ENCODE measurements around the gene TJP2.

TJP2 gene

GRCh38 chr9:69264526-69264925 is 90.4 kb downstream of the TJP2 start:
- TF ChIP-seq CTCF (IDR thresholded peaks at IDR 0.05; ENCODE audit: borderline replicate concordance, control extremely low read depth, extremely low read depth, insufficient read depth, missing control alignments), result no peak
- no peak for DNase-seq (ENCODE audit: low spot score)
- in situ Hi-C loops (cut with MboI; ENCODE audit: low sequenced_read_pairs, unreplicated experiment), result no loop called here

- DNase-seq (ENCODE audit: low spot score), result no peak
- in situ Hi-C loops (cut with MboI; ENCODE audit: low sequenced_read_pairs, unreplicated experiment), result no loop called here
- TF ChIP-seq CTCF (IDR thresholded peaks at IDR 0.05; ENCODE audit: borderline replicate concordance, control extremely low read depth, extremely low read depth, insufficient read depth, missing control alignments), result no peak
Observed at GRCh38 chr9:69265891-69266290, 91.8 kb downstream of the TJP2 start.

GRCh38 chr9:69272212-69272611 is 98.1 kb downstream of the TJP2 start:
- no peak for TF ChIP-seq CTCF (IDR thresholded peaks at IDR 0.05; ENCODE audit: borderline replicate concordance, control extremely low read depth, extremely low read depth, insufficient read depth, missing control alignments)
- no peak for DNase-seq (ENCODE audit: low spot score)
- in situ Hi-C loops (cut with MboI; ENCODE audit: low sequenced_read_pairs, unreplicated experiment), result no loop called here

- TF ChIP-seq CTCF (IDR thresholded peaks at IDR 0.05; ENCODE audit: borderline replicate concordance, control extremely low read depth, extremely low read depth, insufficient read depth, missing control alignments), result no peak
- in situ Hi-C loops (cut with MboI; ENCODE audit: low sequenced_read_pairs, unreplicated experiment), result no loop called here
- no peak for DNase-seq (ENCODE audit: low spot score)
Observed at GRCh38 chr9:69273161-69273560, 99.1 kb downstream of the TJP2 start.

- no peak for TF ChIP-seq CTCF (IDR thresholded peaks at IDR 0.05; ENCODE audit: borderline replicate concordance, control extremely low read depth, extremely low read depth, insufficient read depth, missing control alignments)
- in situ Hi-C loops (cut with MboI; ENCODE audit: low sequenced_read_pairs, unreplicated experiment), result no loop called here
- no peak for DNase-seq (ENCODE audit: low spot score)
Observed at GRCh38 chr9:69276775-69277174, 102.7 kb downstream of the TJP2 start.

GRCh38 chr9:69279084-69279731 is 105.1 kb downstream of the TJP2 start:
- DNase-seq (ENCODE audit: low spot score), result no peak
- in situ Hi-C loops (cut with MboI; ENCODE audit: low sequenced_read_pairs, unreplicated experiment), result no loop called here
- no peak for TF ChIP-seq CTCF (IDR thresholded peaks at IDR 0.05; ENCODE audit: borderline replicate concordance, control extremely low read depth, extremely low read depth, insufficient read depth, missing control alignments)

Data from GM13976 (cell line).